ENCODE measurements around the gene SLC7A6OS. TPM values are rescaled to one million over a fixed set of nuclear protein-coding genes. Genes with fewer than 3 reads are reported as not detected.

Gene SLC7A6OS
- polyA plus RNA-seq, 1 experiment, result 10.9 TPM

- POLR2A ChIA-PET, result interaction anchor here (1.3 kb wide), 1 partner anchor 18 kb away, joined by 6 read pairs; the partner anchor contains the start of genes PRMT7 and SLC7A6OS
- Histone ChIP-seq H3K4me3 (ENCODE audit: low read depth, low read length) (no peak overlapping the region), H3K9me3 (ENCODE audit: control insufficient read depth, insufficient read depth, low read length) (no peaks in the 10 kb centered on the region), H3K27ac (ENCODE audit: low read depth, low read length) (no peak overlapping the region), H3K27me3 (ENCODE audit: control insufficient read depth, insufficient read depth, low read length) (no peaks in the 10 kb centered on the region)
- TF ChIP-seq CTCF (IDR thresholded peaks at IDR 0.05; ENCODE audit: low read depth, low read length), result no peak
- no peak for DNase-seq (ENCODE audit: low read depth, low spot score)
- CTCF ChIA-PET, result interaction anchor here (0.6 to 11.8 kb wide), 27 partner anchors 9 to 262 kb away, joined by 3 to 158 read pairs (median 3); partner anchors contain the start of gene SLC7A6
Observed at GRCh38 chr16:68328860-68329390, 18.2 kb upstream of the SLC7A6OS start.

DNA sequence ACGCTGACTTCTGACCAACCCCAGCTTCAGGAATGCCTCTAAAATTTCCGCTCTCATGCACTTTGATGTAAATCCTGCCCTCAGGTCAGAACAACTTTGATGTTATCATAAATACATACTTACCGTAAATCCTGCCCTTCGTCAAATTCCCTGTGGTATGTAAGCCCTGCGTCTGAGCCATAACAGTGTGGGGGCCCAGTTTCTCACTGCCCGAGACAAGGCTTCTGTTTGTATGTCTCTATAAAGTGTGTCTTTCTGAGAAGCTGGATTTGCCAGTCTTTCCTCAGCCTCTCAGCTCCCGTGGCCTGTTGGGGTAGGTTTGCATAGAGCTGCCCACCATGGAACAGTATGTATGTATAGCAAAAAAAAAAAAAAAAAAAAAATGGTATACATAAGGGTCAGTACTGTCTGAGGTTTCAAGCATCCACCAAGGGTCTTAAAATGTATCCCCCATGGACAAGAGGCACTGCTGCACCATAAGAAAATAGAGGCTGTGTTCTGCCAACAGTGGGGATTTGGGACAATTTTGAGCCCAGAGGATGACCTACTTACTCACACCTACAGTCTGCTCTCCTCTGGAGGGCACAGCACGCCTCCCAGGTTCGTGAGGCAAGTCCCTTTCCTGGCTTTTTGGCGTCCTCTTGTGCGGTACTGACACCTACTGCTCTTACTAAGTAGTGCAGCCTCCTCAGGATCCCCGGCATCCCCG, 17.6 kb upstream of the SLC7A6OS start:
- Histone ChIP-seq H3K27me3 (ENCODE audit: control insufficient read depth, insufficient read depth, low read length) (no peaks in the 10 kb centered on the region), H3K4me3 (ENCODE audit: low read depth, low read length) (no peak overlapping the region), H3K9me3 (ENCODE audit: control insufficient read depth, insufficient read depth, low read length) (no peaks in the 10 kb centered on the region), H3K27ac (ENCODE audit: low read depth, low read length) (no peak overlapping the region)
- TF ChIP-seq CTCF (IDR thresholded peaks at IDR 0.05; ENCODE audit: low read depth, low read length), result peak; percentile 95
- ChIA-PET CTCF (interaction anchor here (0.6 to 11.8 kb wide), 28 partner anchors 10 to 523 kb away, joined by 3 to 158 read pairs (median 4); partner anchors contain the start of gene SLC7A6), POLR2A (interaction anchor here (1.1 to 1.3 kb wide), 2 partner anchors 17 to 66 kb away, joined by 3 to 6 read pairs; partner anchors contain the start of genes PRMT7 and SLC7A6OS)
- peak; percentile 67 for DNase-seq (ENCODE audit: low read depth, low spot score)

DNA sequence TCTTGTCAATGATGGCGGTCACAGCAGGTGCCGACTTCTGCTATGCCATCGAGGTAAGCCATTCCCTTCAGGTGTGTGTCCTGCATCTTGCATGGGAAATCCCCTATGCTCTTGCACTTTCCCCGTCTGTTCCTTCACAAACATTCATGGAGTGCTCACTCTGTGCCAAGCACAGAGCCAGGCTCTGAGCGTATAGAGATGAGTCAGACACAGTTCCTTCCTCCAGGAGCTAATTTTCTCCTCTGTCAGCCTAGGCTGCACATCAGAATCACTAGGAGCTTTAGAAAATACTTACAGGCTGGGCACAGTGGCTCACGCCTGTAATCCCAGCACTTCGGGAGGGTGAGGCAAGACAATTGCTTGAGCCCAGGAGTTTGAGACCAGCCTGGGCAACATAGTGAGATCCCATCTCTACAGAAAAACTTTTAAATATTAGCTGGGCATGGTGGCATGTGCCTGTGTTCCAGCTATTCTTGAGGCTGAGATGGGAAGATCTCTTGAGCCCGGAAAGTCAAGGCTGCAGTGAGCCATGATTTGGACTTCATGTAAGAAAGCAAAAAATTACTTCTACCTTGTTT, 14.1 kb upstream of the SLC7A6OS start:
- no peaks in the 10 kb centered on the region for H3K9me3 ChIP-seq (ENCODE audit: control insufficient read depth, insufficient read depth, low read length)
- no peak overlapping the region for H3K27ac ChIP-seq (ENCODE audit: low read depth, low read length)
- no peak for TF ChIP-seq CTCF (IDR thresholded peaks at IDR 0.05; ENCODE audit: low read depth, low read length)
- DNase-seq (ENCODE audit: low read depth, low spot score), result no peak
- no peak overlapping the region for H3K4me3 ChIP-seq (ENCODE audit: low read depth, low read length)
- H3K27me3 ChIP-seq (ENCODE audit: control insufficient read depth, insufficient read depth, low read length), result no peaks in the 10 kb centered on the region
- CTCF ChIA-PET, result interaction anchor here (11.8 kb wide), 1 partner anchor 62 kb away, joined by 158 read pairs; the partner anchor contains the start of gene SLC7A6
- POLR2A ChIA-PET, result interaction anchor here (0.7 kb wide), 1 partner anchor 14 kb away, joined by 3 read pairs; the partner anchor contains the start of genes PRMT7 and SLC7A6OS

DNA sequence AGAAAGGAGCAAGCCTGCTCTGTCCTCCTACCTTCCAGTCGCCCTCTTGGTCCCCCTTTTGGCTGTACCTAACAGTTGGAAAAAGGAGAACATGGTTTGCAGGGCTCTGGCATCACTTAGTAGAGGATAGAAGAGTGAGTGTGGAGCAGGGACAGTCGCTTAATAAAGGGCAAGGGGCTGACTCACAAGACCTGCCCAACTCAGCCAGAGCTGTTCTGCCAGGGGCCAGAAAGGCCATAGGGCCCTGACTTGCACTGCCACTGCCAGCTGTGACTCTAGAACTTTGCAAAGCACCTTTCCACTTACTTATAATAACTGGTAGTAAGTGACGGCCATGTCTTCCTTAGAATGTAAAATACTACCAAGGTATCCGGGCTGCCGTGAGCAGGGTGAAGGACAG, 13.6 kb upstream of the SLC7A6OS start:
- Histone ChIP-seq H3K27me3 (ENCODE audit: control insufficient read depth, insufficient read depth, low read length) (no peaks in the 10 kb centered on the region), H3K4me3 (ENCODE audit: low read depth, low read length) (no peak overlapping the region), H3K27ac (ENCODE audit: low read depth, low read length) (no peak overlapping the region), H3K9me3 (ENCODE audit: control insufficient read depth, insufficient read depth, low read length) (no peaks in the 10 kb centered on the region)
- TF ChIP-seq CTCF (IDR thresholded peaks at IDR 0.05; ENCODE audit: low read depth, low read length), result no peak
- ChIA-PET CTCF (interaction anchor here (11.8 kb wide), 1 partner anchor 62 kb away, joined by 158 read pairs; the partner anchor contains the start of gene SLC7A6), POLR2A (no interaction called here)
- no peak for DNase-seq (ENCODE audit: low read depth, low spot score)

Data from AG04450 (cell line).